CD14-positive monocyte (primary cell): ENCODE results near the gene EMC6. TPM values are rescaled to one million over a fixed set of nuclear protein-coding genes. Genes with fewer than 3 reads are reported as not detected.

Experiments used
- DNase-seq, 3 donors: peaks; one replicate each; pipeline ENCODE4 v3.0.0-alpha.2; 2011 to 2022
- H2AFZ ChIP-seq: 2 replicates; pipeline ENCODE4 v1.6.0; 2012; ENCODE audit warnings: mild to moderate bottlenecking, low read depth, low read length, inconsistent platforms; ENCODE audit not compliant: insufficient read depth, poor library complexity, severe bottlenecking
- H3K27ac ChIP-seq, 2 donors: 1 replicate in 1 of 2; 2 replicates in 1 of 2; pipeline ENCODE4 v1.5.1; 2012 to 2013; ENCODE audit warnings: low read length in 2 of 2, control low read depth in 1 of 2, inconsistent platforms in 1 of 2, low read depth in 1 of 2, mild to moderate bottlenecking in 1 of 2
- H3K27me3 ChIP-seq, 2 donors: one replicate each; pipeline versions ENCODE4 v1.6.0 to v1.6.1; 2011 to 2013; ENCODE audit warnings: low read length in 2 of 2; ENCODE audit not compliant: control insufficient read depth in 2 of 2, insufficient read depth in 2 of 2
- H3K36me3 ChIP-seq, 2 donors: replicated peaks in 1 of 2; 1 replicate in 1 of 2; 2 replicates in 1 of 2; pipeline versions ENCODE4 v1.5.1 to v1.6.1; 2012 to 2013; ENCODE audit warnings: low read length in 2 of 2, control low read depth in 1 of 2, inconsistent platforms in 1 of 2, mild to moderate bottlenecking in 1 of 2; ENCODE audit not compliant: insufficient read depth in 2 of 2, control insufficient read depth in 1 of 2
- H3K4me1 ChIP-seq, 2 donors: 1 replicate in 1 of 2; 2 replicates in 1 of 2; pipeline versions ENCODE4 v1.5.1 to v1.6.1; 2012 to 2013; ENCODE audit warnings: low read length in 2 of 2, control low read depth in 1 of 2, inconsistent platforms in 1 of 2, mild to moderate bottlenecking in 1 of 2, moderate library complexity in 1 of 2; ENCODE audit not compliant: insufficient read depth in 2 of 2, control insufficient read depth in 1 of 2
- H3K4me2 ChIP-seq: replicated peaks from 2 replicates; pipeline ENCODE3; 2012; ENCODE audit warnings: low read length, moderate library complexity, mild to moderate bottlenecking; ENCODE audit not compliant: poor library complexity, severe bottlenecking; ENCODE audit errors: extremely low read depth
- H3K4me3 ChIP-seq, 3 experiments: fragments of 200-600 bp in 1 of 3; sonication (generic) in 1 of 3; replicated peaks in 1 of 3; 1 replicate in 2 of 3; 2 replicates in 1 of 3; pipeline ENCODE4 v1.5.1; 2011 to 2013; ENCODE audit warnings: low read length in 3 of 3, mild to moderate bottlenecking in 3 of 3, control low read depth in 2 of 3, low read depth in 2 of 3, inconsistent platforms in 1 of 3, moderate library complexity in 1 of 3
- H3K79me2 ChIP-seq: 2 replicates; pipeline ENCODE4 v1.6.0; 2012; ENCODE audit warnings: mild to moderate bottlenecking, control low read depth, inconsistent platforms, low read length, moderate library complexity; ENCODE audit not compliant: insufficient read depth
- H3K9ac ChIP-seq: 2 replicates; pipeline ENCODE4 v1.6.0; 2017; ENCODE audit warnings: low read length, mild to moderate bottlenecking; ENCODE audit not compliant: insufficient read depth, poor library complexity, severe bottlenecking
- H3K9me3 ChIP-seq, 2 donors: replicated peaks in 1 of 2; 1 replicate in 1 of 2; 2 replicates in 1 of 2; pipeline versions ENCODE4 v1.5.1 to v1.6.1; 2012 to 2013; ENCODE audit warnings: low read length in 2 of 2, control low read depth in 1 of 2; ENCODE audit not compliant: control insufficient read depth in 1 of 2, insufficient read depth in 1 of 2
- H4K20me1 ChIP-seq: 2 replicates; pipeline ENCODE4 v1.6.0; 2012; ENCODE audit warnings: mild to moderate bottlenecking, low read length, control low read depth, moderate library complexity; ENCODE audit not compliant: insufficient read depth
- H3K27ac Mint-ChIP-seq, 7 donors: one replicate each; pipeline ENCODE4 v1.8.0; 2020; ENCODE audit warnings: mild to moderate bottlenecking in 7 of 7, mixed read lengths in 7 of 7, moderate library complexity in 6 of 7, inconsistent platforms in 2 of 7
- H3K27me3 Mint-ChIP-seq, 3 donors: one replicate each; pipeline ENCODE4 v1.8.0; 2021 to 2022; ENCODE audit warnings: low read depth in 3 of 3, mild to moderate bottlenecking in 3 of 3, mixed read lengths in 3 of 3, moderate library complexity in 3 of 3, inconsistent platforms in 1 of 3
- H3K36me3 Mint-ChIP-seq, 2 donors: one replicate each; pipeline ENCODE4 v1.8.0; 2020; ENCODE audit warnings: mixed read lengths in 2 of 2, inconsistent platforms in 1 of 2, mild to moderate bottlenecking in 1 of 2
- H3K4me1 Mint-ChIP-seq: one replicate; pipeline ENCODE4 v1.8.0; 2020; ENCODE audit warnings: mild to moderate bottlenecking, mixed read lengths
- H3K4me3 Mint-ChIP-seq, 2 donors: one replicate each; pipeline ENCODE4 v1.8.0; 2020; ENCODE audit warnings: mild to moderate bottlenecking in 2 of 2, mixed read lengths in 2 of 2, moderate library complexity in 1 of 2
- H3K9me3 Mint-ChIP-seq, 7 donors: one replicate each; pipeline ENCODE4 v1.8.0; 2020 to 2022; ENCODE audit warnings: mixed read lengths in 7 of 7, mild to moderate bottlenecking in 6 of 7, moderate library complexity in 6 of 7, inconsistent platforms in 2 of 7
- WGBS: methylation state at CpG from one replicate; pipeline ENCODE4 v1.1.5; 2013; ENCODE audit warnings: missing lambda C conversion rate; ENCODE audit not compliant: insufficient coverage; 5-methylcytosine and 5-hydroxymethylcytosine counted together
- intact Hi-C, 2 donors: fragments of 100-400 bp; cut with micrococcal nuclease; formaldehyde crosslinking; loops; one replicate each; pipeline versions ENCODE4 v1.15.0 to v1.15.1; 2023
- polyA plus RNA-seq, 3 donors: library from polyadenylated mRNA; depleted of rRNA in 1 of 3; unstranded in 2 of 3; stranded (reverse) in 1 of 3; fragments of 300-500 nt in 2 of 3; fragments of >200 nt in 1 of 3; fragmentation: Illumina TruSeq in 2 of 3; gene quantifications; 1 replicate in 2 of 3; 2 replicates in 1 of 3; pipeline ENCODE4 v1.2.3, GENCODE V29; 2012 to 2021
- TF ChIP-seq, protein P1 (sequence below): fragments of 200-600 bp; IDR thresholded peaks from one replicate; pipeline ENCODE4 v1.8.0; 2022; ENCODE audit warnings: antibody characterized with exemption, mild to moderate bottlenecking

EMC6 gene
- polyA plus RNA-seq, 3 donors: 24.4 to 118 (median 105) TPM

DNA sequence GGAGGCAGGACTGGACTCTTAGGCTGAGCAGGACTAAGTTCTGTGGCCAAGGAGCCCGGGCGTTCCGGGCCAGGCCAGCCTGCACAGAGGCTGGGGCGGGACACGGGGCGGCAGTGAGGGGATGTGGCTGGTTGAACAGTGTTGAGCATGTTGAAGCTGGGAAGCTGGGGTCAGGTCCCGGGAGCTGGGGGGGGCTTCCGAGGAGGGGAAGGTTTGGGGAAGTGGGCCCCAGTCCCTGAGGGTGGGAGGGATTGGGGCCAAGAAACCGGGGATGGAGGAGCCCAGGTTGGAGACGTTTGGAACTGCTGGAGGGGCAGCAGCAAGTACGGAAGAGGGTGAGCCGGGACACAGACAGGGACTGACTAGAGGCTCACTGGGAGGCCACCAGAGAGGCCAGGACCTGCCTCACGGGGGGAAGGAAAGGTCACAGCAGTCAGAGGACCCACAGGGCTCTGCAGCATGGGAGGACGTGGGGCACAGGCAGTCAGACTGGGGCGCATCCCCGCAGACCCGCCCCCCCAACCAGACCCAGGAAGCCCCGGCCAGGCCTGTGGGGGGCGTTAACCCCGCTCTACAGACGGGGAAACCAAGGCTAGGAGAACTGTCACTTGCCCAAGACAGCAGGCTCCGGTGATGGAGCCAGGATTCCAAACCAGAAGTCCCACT, 9.7 kb upstream of the EMC6 start:
- intact Hi-C loops: no loop called here
- no peak overlapping the region for H2AFZ ChIP-seq
- no peak overlapping the region for H3K4me3 ChIP-seq
- H3K9ac ChIP-seq: no peak overlapping the region
- Mint-ChIP-seq H3K27me3 (peaks cover 0 to 2% (median 0%) of the 10 kb centered on the region in 3 donors), H3K9me3 (peaks cover 0 to 2% (median 0%) of the 10 kb centered on the region in 7 donors), H3K27ac (peak overlapping the region in 1 of 7 donors; percentile 63), H3K4me3 (no peak overlapping the region), H3K36me3 (peaks cover 15 to 49% of the 10 kb centered on the region in 2 donors), H3K4me1 (peaks cover 3% of the 10 kb centered on the region)
- H3K4me2 ChIP-seq: no peak overlapping the region
- TF ChIP-seq, protein P1, sequence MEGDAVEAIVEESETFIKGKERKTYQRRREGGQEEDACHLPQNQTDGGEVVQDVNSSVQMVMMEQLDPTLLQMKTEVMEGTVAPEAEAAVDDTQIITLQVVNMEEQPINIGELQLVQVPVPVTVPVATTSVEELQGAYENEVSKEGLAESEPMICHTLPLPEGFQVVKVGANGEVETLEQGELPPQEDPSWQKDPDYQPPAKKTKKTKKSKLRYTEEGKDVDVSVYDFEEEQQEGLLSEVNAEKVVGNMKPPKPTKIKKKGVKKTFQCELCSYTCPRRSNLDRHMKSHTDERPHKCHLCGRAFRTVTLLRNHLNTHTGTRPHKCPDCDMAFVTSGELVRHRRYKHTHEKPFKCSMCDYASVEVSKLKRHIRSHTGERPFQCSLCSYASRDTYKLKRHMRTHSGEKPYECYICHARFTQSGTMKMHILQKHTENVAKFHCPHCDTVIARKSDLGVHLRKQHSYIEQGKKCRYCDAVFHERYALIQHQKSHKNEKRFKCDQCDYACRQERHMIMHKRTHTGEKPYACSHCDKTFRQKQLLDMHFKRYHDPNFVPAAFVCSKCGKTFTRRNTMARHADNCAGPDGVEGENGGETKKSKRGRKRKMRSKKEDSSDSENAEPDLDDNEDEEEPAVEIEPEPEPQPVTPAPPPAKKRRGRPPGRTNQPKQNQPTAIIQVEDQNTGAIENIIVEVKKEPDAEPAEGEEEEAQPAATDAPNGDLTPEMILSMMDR: no peak
- H3K4me1 ChIP-seq: no peaks in the 10 kb centered on the region
- DNase-seq: no peak
- no peak overlapping the region for H3K27ac ChIP-seq
- H4K20me1 ChIP-seq: no peaks in the 10 kb centered on the region
- WGBS: 85% methylated on average over 16 of the region's 22 CpGs
- no peaks in the 10 kb centered on the region for H3K9me3 ChIP-seq
- H3K36me3 ChIP-seq: peaks cover 30 to 43% of the 10 kb centered on the region in 2 donors
- H3K27me3 ChIP-seq: no peaks in the 10 kb centered on the region
- H3K79me2 ChIP-seq: no peaks in the 10 kb centered on the region

DNA sequence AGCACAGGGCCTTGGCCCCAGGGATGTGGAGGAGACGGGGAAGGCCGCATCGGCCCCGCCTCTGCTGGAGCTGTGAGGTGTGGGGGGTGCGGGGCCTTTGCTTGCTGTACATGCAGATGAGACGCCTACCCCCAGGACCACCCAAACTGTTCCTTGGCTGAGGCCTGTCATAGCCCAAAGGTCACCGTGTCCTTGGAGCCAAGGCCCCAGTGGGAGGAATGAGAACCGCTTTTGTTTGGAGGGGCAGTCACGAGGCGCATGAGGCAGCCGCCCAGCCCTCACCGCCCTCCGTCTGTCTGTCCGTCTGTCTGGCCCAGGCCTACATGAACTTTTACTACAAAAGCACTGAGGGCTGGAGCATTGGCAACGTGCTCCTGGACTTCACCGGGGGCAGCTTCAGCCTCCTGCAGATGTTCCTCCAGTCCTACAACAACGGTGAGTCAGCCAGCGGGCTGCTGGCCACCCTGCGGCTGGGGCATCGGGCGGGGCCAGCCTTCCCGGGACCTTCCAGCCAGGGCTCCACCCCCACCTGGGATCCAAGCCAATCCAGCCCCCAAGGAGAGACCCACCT, 9.0 kb upstream of the EMC6 start:
- H3K9ac ChIP-seq: no peak overlapping the region
- peaks cover 30 to 50% of the 10 kb centered on the region in 2 donors for H3K36me3 ChIP-seq
- Mint-ChIP-seq H3K4me3 (no peak overlapping the region), H3K27me3 (peaks cover 0 to 2% (median 0%) of the 10 kb centered on the region in 3 donors), H3K9me3 (peaks cover 0 to 2% (median 0%) of the 10 kb centered on the region in 7 donors), H3K4me1 (peaks cover 3% of the 10 kb centered on the region), H3K36me3 (peaks cover 21 to 55% of the 10 kb centered on the region in 2 donors), H3K27ac (peak overlapping the region in 1 of 7 donors; percentile 63)
- intact Hi-C loops: no loop called here
- H3K9me3 ChIP-seq: no peaks in the 10 kb centered on the region
- no peak overlapping the region for H3K27ac ChIP-seq
- no peak for DNase-seq
- 88% methylated on average over 14 of the region's 22 CpGs for WGBS
- TF ChIP-seq, protein P1: no peak
- no peak overlapping the region for H3K4me3 ChIP-seq
- H2AFZ ChIP-seq: no peak overlapping the region
- no peak overlapping the region for H3K4me2 ChIP-seq
- no peaks in the 10 kb centered on the region for H3K27me3 ChIP-seq
- no peaks in the 10 kb centered on the region for H3K79me2 ChIP-seq
- no peaks in the 10 kb centered on the region for H4K20me1 ChIP-seq
- H3K4me1 ChIP-seq: no peaks in the 10 kb centered on the region
